HG03521 (cell line): Measurements from ENCODE around the gene ENAH.
"Not testable (repeated sequence)": the region's sequence is repeated elsewhere in the genome, so short reads cannot be mapped to it uniquely, and the experiment has no call there.

Source experiments
- ATAC-seq: cut with Tn5 transposase; IDR thresholded peaks from one replicate; pipeline ENCODE4 v1.9.1; 2021; ENCODE audit warnings: mild to moderate bottlenecking, moderate library complexity; ENCODE audit not compliant: unreplicated experiment

Gene ENAH

DNA sequence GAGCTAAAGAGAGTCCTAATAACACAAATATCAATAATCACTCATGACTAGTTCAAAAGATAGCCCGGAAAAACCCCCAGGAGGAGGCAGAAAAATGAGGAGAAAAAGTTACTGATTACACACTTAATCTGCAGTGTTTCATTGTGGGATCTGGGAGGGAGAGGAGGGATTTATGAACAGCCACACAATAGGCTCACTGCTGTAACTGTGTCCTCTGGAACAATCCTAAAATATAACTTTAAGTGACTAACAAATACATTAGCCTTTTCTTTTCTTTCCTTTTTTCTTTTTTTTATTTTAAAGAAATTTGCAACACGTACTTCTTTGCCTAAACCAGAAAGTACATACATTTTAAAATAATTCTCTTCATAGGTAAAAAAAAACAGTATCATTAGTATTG lies 118.8 kb downstream of the ENAH start:
- no peak for ATAC-seq

- ATAC-seq = no peak
Measured at GRCh38 chr1:225533238-225533637, 119.7 kb downstream of the ENAH start.

- ATAC-seq = no peak
Measured at GRCh38 chr1:225532240-225532944, 120.5 kb downstream of the ENAH start.

DNA sequence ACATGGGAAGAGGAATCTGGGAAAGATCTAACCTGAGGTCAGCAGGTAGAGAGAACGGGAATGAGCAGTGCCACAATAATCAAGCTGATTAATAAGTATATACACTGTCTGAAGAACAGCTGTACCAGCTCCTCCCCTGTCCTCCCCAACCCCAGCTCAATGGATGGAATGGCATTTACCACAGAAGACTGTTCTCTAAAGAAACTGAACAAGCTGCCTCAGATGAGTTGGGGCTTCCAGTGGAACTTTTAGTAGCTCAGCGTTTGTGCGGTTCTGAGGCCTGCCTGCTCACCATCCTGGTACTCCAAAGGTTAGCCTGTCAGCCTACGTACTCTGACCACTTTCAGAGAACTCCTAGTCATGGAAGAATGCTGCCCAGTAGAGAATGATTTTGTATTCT lies 123.2 kb downstream of the ENAH start:
- no peak for ATAC-seq

DNA sequence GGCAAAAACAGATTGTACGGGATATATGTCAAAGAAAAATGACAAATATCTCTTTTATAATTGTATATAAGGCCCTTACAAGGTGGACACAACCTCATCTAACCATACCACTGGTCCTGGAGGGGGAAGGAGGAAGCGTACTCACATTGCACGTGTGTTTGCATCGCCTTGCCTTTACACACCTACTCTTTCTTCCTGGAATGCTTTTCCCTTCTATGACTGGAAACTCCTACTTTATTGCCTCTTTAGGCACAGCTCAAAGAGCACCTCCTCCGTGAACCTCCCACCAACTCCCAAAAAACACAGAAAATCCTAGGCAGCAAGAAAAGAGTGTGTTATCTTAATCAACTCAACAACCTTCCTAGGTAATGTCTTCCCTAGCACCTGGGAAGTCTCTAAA lies 125.3 kb downstream of the ENAH start:
- no peak for ATAC-seq

- no peak for ATAC-seq
Measured at GRCh38 chr1:225526878-225527277, 126.0 kb downstream of the ENAH start.

GRCh38 chr1:225525377-225525776 lies 127.5 kb downstream of the ENAH start:
- no peak for ATAC-seq

GRCh38 chr1:225524570-225524969 lies 128.4 kb downstream of the ENAH start:
- ATAC-seq = no peak

GRCh38 chr1:225523263-225523950 lies 129.5 kb downstream of the ENAH start:
- no peak for ATAC-seq

GRCh38 chr1:225522588-225523262 lies 130.2 kb downstream of the ENAH start:
- ATAC-seq = no peak

- no peak for ATAC-seq
Measured at GRCh38 chr1:225520587-225521227, 132.2 kb downstream of the ENAH start.

GRCh38 chr1:225519166-225519863 lies 133.6 kb downstream of the ENAH start:
- ATAC-seq = no peak

- ATAC-seq = no peak
Measured at GRCh38 chr1:225517697-225518096, 135.2 kb downstream of the ENAH start.

GRCh38 chr1:225517221-225517620 lies 135.7 kb downstream of the ENAH start:
- ATAC-seq = no peak

DNA sequence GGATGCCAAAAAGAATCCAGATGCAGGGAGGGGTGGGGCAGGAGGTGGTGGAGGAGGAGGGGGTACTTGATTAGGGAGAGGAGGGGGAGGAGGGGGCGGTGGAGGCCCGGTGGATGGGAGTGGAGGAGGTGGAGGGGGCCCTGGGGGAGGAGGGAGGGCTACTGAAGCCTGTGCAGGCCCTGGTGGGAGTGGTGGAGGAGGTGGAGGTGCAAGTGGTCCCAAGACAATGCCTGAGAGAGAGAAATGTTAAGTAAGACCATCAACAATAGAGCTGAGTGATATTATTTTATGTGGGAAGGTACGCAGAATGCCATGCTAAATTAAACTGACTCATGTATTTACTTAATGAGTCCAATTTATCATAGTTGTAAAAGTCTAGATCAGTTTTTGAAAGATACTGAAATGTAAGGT lies 138.2 kb downstream of the ENAH start:
- ATAC-seq = no peak

GRCh38 chr1:225513576-225513975 lies 139.3 kb downstream of the ENAH start:
- ATAC-seq = not testable (repeated sequence)

GRCh38 chr1:225511828-225512381 lies 141.0 kb downstream of the ENAH start:
- no peak for ATAC-seq

GRCh38 chr1:225510740-225511139 lies 142.2 kb downstream of the ENAH start:
- ATAC-seq = not testable (repeated sequence)

GRCh38 chr1:225509770-225510169 lies 143.2 kb downstream of the ENAH start:
- ATAC-seq = no peak

DNA sequence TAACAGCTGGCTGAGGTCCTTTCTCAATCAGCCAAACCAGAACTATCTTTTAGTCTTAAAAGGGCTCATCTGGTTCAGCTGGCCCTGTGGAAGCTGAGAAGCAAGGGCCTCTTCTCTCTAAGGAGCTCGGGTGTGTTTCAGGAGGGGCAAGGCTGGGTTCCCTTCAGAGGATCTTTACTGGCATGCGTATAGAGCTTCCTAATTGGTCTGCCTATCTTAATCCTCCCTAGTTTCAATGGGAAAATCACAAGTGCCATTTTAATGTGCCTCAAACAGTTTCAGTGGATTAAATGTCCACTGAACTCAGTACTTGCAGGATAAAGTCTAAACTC lies 143.6 kb downstream of the ENAH start:
- no peak for ATAC-seq
